DMS79 treated with DMSO at 0.1 percent for 48 hours (cell line): ENCODE measurements around the gene PON2.
A peak's percentile ranks its signal among the peaks of the same experiment; 100 is the strongest.
"Not testable (repeated sequence)": the region's sequence is repeated elsewhere in the genome, so short reads cannot be mapped to it uniquely, and the experiment has no call there.

ENCODE experiments used
- DNase-seq: peaks from one replicate; lab custom pipeline; 2025; lab: John Stamatoyannopoulos, UW

The PON2 gene

GRCh38 chr7:95405208-95405607 lies 29.6 kb downstream of the PON2 start:
- DNase-seq, result no peak

DNA sequence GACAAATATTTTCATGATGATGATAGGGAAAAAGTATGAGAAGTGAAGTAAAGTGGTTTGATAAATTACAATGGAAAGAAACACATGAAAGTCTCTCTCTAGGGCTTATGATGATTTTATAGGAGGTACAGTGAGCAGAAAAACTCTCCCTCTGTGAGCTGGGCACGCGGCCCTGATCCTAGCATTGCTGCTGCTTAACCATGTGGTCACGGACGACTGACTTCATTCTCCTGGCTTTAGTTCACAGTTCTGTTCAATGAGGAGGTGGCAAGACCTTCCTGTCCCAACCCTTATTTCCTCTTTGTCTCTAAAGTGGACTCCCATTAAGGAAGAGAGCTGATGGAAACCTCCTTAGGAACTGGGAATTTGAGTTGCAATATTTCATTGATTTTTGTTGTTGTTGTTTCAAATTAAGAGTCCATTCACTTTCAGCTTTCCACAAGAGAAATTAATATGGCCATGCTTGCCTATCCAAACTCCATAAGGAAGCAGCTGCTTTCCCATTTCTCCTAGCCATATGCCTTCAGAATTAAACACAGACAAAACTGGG lies 30.4 kb downstream of the PON2 start:
- no peak for DNase-seq

DNA sequence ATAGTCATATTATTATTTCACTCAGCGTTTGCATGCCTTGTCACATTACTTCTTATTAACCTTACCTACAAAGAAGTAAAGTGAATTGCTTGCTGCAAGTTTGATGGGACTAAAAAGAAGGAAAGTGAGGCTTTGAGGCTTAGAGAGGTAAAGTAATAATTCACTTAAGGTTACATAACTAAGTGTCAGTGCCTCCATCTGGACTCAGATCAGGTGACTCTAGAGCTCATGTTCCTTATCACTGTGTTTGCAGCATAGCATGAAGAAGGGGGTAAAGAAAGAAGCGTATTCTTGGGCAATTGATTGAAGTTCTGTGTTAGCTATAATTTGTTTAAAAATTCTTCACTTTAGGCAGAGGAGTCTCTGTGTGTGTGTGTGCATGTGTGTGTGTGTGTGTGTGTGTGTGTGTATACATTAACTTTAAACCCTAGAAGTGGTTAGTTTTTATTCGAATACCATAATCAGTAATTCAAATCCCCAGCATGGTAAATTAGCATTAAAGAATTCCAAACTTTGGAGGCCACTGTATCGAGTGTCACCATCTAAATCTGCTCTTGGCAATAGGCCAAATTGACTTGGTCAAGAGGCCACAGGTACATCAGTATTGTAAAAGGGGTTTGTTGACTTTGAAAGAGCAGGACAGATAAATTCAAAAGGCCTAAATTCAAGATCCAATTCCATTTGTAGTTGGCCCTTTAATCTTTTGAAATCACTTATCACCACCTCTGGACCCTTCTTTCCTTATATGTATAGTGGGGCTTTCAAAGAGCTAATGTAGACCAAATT lies 36.5 kb downstream of the PON2 start:
- no peak for DNase-seq

GRCh38 chr7:95397381-95397780 lies 37.4 kb downstream of the PON2 start:
- DNase-seq, result no peak

- DNase-seq, result no peak
Observed at GRCh38 chr7:95396136-95397032, 38.4 kb downstream of the PON2 start, which contains the start of gene PON3. Gene PON3, minus strand, starts transcription at chr7:95396375. Its CDS starts 25 bp downstream, at chr7:95396350.

GRCh38 chr7:95395755-95396135 lies 39.1 kb downstream of the PON2 start:
- DNase-seq, result no peak

DNA sequence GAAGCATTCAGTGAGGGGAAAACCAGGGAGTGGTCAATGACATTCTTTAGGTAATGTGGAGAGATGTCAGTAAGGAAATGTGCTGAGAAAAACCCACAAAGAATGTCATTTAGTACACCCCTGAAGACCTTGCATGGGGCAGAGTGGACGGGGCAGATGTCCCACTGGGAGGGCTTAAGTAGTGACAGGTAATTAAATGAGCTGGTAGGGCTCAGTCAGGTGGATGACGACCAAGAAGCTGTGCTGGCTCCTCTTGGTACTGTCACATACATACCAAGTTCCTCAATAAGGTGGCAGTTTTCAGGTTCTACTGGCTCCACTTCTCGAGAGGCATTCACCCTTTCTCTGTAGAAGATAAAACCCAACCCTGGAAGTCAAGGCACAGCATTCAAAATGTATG lies 40.5 kb downstream of the PON2 start:
- DNase-seq, result no peak

- no peak for DNase-seq
Observed at GRCh38 chr7:95391761-95392160, 43.1 kb downstream of the PON2 start.

DNA sequence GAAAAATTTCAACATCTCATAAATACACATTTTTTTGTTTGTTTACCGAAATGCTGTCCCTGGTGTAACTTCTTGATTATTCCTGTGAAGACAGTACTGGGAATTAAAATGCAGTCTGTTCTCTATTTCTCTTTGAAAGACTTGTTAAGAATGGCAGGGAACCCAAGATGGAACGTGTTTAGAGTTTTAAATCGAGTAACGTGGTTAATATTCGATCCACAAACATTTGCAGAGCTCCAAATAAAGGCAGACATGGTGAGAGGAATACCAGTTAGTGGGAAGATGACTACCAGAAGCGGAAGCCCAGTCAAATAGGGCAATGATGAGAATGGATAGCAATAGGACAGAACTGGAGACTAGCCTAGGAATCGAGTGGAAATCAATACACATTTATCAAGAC lies 45.3 kb downstream of the PON2 start:
- DNase-seq, result no peak

- not testable (repeated sequence) for DNase-seq
Observed at GRCh38 chr7:95379457-95379856, 55.4 kb downstream of the PON2 start.

DNA sequence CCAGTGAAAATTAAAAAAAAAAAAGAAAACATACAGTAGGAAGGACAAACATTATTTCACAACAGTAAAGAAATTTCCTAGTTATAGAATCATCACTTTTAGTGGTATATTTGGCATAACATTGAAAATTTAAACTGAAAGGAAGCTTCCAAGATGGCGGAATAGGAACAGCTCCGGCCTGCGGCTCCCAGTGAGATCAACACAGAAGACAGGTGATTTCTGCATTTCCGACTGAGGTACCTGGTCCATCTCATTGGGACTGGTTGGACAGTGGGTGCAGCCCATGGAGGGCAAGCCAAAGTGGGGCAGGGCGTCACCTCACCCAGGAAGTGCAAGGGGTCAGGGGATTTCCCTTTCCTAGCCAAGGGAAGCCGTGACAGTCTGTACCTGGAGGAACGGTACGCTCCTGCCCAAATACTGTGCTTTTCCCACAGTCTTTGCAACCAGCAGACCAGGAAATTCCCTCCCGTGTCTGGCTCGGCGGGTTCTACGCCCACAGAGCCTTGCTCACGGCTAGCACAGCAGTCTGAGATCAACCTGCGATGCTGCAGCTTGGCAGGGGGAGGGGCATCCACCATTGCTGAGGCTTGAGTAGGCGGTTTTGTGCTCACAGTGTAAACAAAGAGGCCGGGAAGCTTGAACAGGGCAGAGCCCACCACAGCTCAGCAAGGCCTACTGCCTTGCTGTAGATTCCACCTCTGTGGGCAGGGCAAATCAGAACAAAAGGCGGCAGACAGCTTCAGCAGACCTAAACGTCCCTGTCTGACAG lies 58.0 kb downstream of the PON2 start:
- DNase-seq, result no peak

GRCh38 chr7:95375591-95376257 lies 59.1 kb downstream of the PON2 start:
- DNase-seq, result no peak

GRCh38 chr7:95373323-95373722 lies 61.5 kb downstream of the PON2 start:
- DNase-seq, result no peak

DNA sequence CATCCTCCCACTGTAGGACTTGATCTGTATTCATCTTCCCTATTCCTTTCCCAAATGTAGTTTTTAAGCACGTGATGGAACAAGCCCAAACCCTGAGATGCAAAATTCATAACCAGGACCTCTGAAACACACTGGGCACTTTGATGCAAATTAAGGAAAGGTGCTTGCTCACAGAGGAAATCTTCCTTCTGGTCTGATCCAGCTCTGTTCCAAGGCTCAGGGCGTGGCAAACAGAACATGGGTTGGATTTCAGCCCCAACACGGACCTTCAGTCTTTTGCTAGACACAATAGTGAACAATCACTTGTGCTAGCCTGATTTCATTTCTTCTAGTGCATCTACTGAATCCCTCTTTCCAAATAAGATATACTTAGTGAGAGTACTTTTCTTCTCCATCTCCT lies 66.6 kb downstream of the PON2 start:
- DNase-seq, result no peak

GRCh38 chr7:95367606-95368005 lies 67.2 kb downstream of the PON2 start:
- DNase-seq, result peak; percentile 31

GRCh38 chr7:95365151-95365550 lies 69.7 kb downstream of the PON2 start:
- no peak for DNase-seq

DNA sequence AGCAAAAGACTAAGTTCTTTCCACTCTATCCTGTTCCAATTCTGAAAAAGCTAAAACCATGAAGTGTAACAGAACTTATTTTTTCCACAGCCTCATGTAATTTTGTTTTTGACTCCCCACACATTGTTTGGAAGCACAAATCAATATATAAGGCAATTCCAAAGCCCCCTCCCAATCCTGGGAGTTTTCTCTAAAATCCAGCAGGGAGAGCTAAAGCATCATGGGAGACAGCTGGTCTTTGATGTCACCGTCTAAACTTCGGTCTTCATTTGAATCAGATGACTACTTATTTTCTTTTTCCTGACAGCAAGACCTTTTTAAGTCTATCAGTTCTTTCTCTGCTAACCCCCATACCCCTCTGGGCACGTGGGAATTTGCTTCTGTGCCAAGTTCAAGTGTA lies 77.2 kb downstream of the PON2 start:
- no peak for DNase-seq
